Measurements from ENCODE around the gene MTHFD1. TPM values are rescaled to one million over a fixed set of nuclear protein-coding genes. Genes with fewer than 3 reads are reported as not detected.

The MTHFD1 gene
- total RNA-seq (ENCODE audit: low replicate concordance): 49.3 and 54.5 TPM in 2 replicates

GRCh38 chr14:64387782-64388532 lies at the start of gene MTHFD1:
Gene MTHFD1 (plus strand): TSS chr14:64388353. CDS start chr14:64388428, 75 bp downstream.
- H2AFZ ChIP-seq (replicated peaks): peak within 1 kb of the TSS; percentile 80
- H3K27me3 ChIP-seq: no peaks in the 10 kb centered on the region
- H3K79me2 ChIP-seq (ENCODE audit: low read depth): peaks cover 60% of the 10 kb centered on the region
- peak within 1 kb of the TSS; percentile 59 for H3K9ac ChIP-seq
- H3K4me3 Mint-ChIP-seq: peak within 1 kb of the TSS; percentile 96
- H3K9me3 Mint-ChIP-seq: no peaks in the 10 kb centered on the region
- peaks cover 2% of the 10 kb centered on the region for H3K27me3 Mint-ChIP-seq (ENCODE audit: insufficient read depth, low read depth)
- TF ChIP-seq EZH2 (IDR thresholded peaks at IDR 0.05): no peak
- no peak for TF ChIP-seq CTCF (IDR thresholded peaks at IDR 0.05)
- no peak for TF ChIP-seq EZH2phosphoT487 (IDR thresholded peaks at IDR 0.05)
- peaks cover 9% of the 10 kb centered on the region for H4K20me1 ChIP-seq (ENCODE audit: low read depth)
- DNase-seq (ENCODE audit: low spot score): peak; percentile 99
- H3F3A ChIP-seq (ENCODE audit: low read depth): peaks cover 41% of the 10 kb centered on the region
- H3K4me1 ChIP-seq: peaks cover 25% of the 10 kb centered on the region
- peaks cover 18% of the 10 kb centered on the region for H3K36me3 Mint-ChIP-seq
- no peaks in the 10 kb centered on the region for H3K36me3 ChIP-seq
- H3K9me3 ChIP-seq (ENCODE audit: low read depth): no peaks in the 10 kb centered on the region
- peaks cover 22% of the 10 kb centered on the region for H3K4me1 Mint-ChIP-seq
- peak within 1 kb of the TSS; percentile 76 for H3K27ac ChIP-seq
- peak within 1 kb of the TSS; percentile 85 for H3K27ac Mint-ChIP-seq
- peak within 1 kb of the TSS; percentile 81 for H3K4me2 ChIP-seq
- peak within 1 kb of the TSS; percentile 57 for H3K4me3 ChIP-seq

GRCh38 chr14:64338616-64339316 lies 49.4 kb upstream of the MTHFD1 start:
- Histone ChIP-seq H3F3A (ENCODE audit: low read depth) (peaks cover 50% of the 10 kb centered on the region), H3K4me1 (peaks cover 32% of the 10 kb centered on the region), H3K27me3 (no peaks in the 10 kb centered on the region), H3K27ac (peak overlapping the region; percentile 22), H3K4me2 (peak overlapping the region; percentile 70), H3K79me2 (ENCODE audit: low read depth) (peaks cover 14% of the 10 kb centered on the region), H4K20me1 (ENCODE audit: low read depth) (no peaks in the 10 kb centered on the region), H3K4me3 (peak overlapping the region; percentile 65), H3K9ac (no peak overlapping the region), H2AFZ (replicated peaks) (peak overlapping the region; percentile 75), H3K9me3 (ENCODE audit: low read depth) (no peaks in the 10 kb centered on the region), H3K36me3 (no peaks in the 10 kb centered on the region)
- no peak for TF ChIP-seq EZH2 (IDR thresholded peaks at IDR 0.05)
- TF ChIP-seq CTCF (IDR thresholded peaks at IDR 0.05): no peak
- TF ChIP-seq EZH2phosphoT487 (IDR thresholded peaks at IDR 0.05): no peak
- peaks cover 7% of the 10 kb centered on the region for H3K27me3 Mint-ChIP-seq (ENCODE audit: insufficient read depth, low read depth)
- peaks cover 17% of the 10 kb centered on the region for H3K4me1 Mint-ChIP-seq
- no peaks in the 10 kb centered on the region for H3K36me3 Mint-ChIP-seq
- H3K9me3 Mint-ChIP-seq: peaks cover 6% of the 10 kb centered on the region
- peak overlapping the region; percentile 91 for H3K4me3 Mint-ChIP-seq
- H3K27ac Mint-ChIP-seq: peak overlapping the region; percentile 73
- peak; percentile 97 for DNase-seq (ENCODE audit: low spot score)

- no peaks in the 10 kb centered on the region for H3K9me3 ChIP-seq (ENCODE audit: low read depth)
- peaks cover 47% of the 10 kb centered on the region for H3F3A ChIP-seq (ENCODE audit: low read depth)
- peak overlapping the region; percentile 92 for H2AFZ ChIP-seq (replicated peaks)
- TF ChIP-seq CTCF (IDR thresholded peaks at IDR 0.05) (no peak), EZH2phosphoT487 (IDR thresholded peaks at IDR 0.05) (no peak), EZH2 (IDR thresholded peaks at IDR 0.05) (no peak)
- peaks cover 14% of the 10 kb centered on the region for H3K79me2 ChIP-seq (ENCODE audit: low read depth)
- H3K9me3 Mint-ChIP-seq: peaks cover 6% of the 10 kb centered on the region
- no peaks in the 10 kb centered on the region for H3K36me3 ChIP-seq
- no peak overlapping the region for H3K9ac ChIP-seq
- peak; percentile 8 for DNase-seq (ENCODE audit: low spot score)
- peaks cover 17% of the 10 kb centered on the region for H3K4me1 Mint-ChIP-seq
- H4K20me1 ChIP-seq (ENCODE audit: low read depth): no peaks in the 10 kb centered on the region
- H3K27me3 ChIP-seq: no peaks in the 10 kb centered on the region
- no peak overlapping the region for H3K27ac ChIP-seq
- H3K4me2 ChIP-seq: peak overlapping the region; percentile 32
- no peak overlapping the region for H3K27ac Mint-ChIP-seq
- no peak overlapping the region for H3K4me3 Mint-ChIP-seq
- H3K4me1 ChIP-seq: peaks cover 32% of the 10 kb centered on the region
- peaks cover 11% of the 10 kb centered on the region for H3K27me3 Mint-ChIP-seq (ENCODE audit: insufficient read depth, low read depth)
- H3K36me3 Mint-ChIP-seq: no peaks in the 10 kb centered on the region
- no peak overlapping the region for H3K4me3 ChIP-seq
Measured at GRCh38 chr14:64340560-64341196, 47.5 kb upstream of the MTHFD1 start.

Data from neural progenitor cell (in vitro differentiated cells).